AG09309 (cell line): ENCODE measurements around the gene DCLRE1B.

ENCODE experiments used
- DNase-seq: peaks from one replicate; pipeline ENCODE4 v3.0.0-alpha.2; 2010; ENCODE audit warnings: low read depth
- H3K4me3 ChIP-seq: 2 replicates; pipeline ENCODE4 v1.5.1; 2011; ENCODE audit warnings: mild to moderate bottlenecking, low read depth, low read length, moderate library complexity; ENCODE audit not compliant: control insufficient read depth
- CTCF ChIP-seq: IDR thresholded peaks from 2 replicates; pipeline ENCODE4 v1.5.1; 2011; ENCODE audit warnings: mild to moderate bottlenecking, low read depth, low read length, inconsistent platforms; ENCODE audit not compliant: insufficient read depth, control insufficient read depth; ENCODE audit errors: missing control alignments

DCLRE1B gene

GRCh38 chr1:113912594-113913311 lies 7.6 kb downstream of the DCLRE1B start:
- DNase-seq, result no peak
- no peak overlapping the region for H3K4me3 ChIP-seq
- no peak for TF ChIP-seq CTCF

- no peak overlapping the region for H3K4me3 ChIP-seq
- TF ChIP-seq CTCF, result no peak
- DNase-seq, result no peak
Measured at GRCh38 chr1:113913312-113913668, 8.2 kb downstream of the DCLRE1B start.

GRCh38 chr1:113913887-113914664 lies 8.9 kb downstream of the DCLRE1B start:
- no peak for DNase-seq
- H3K4me3 ChIP-seq, result no peak overlapping the region
- TF ChIP-seq CTCF, result no peak

GRCh38 chr1:113916974-113917373 lies 11.8 kb downstream of the DCLRE1B start:
- no peak overlapping the region for H3K4me3 ChIP-seq
- no peak for DNase-seq
- TF ChIP-seq CTCF, result no peak

GRCh38 chr1:113917400-113918082 lies 12.4 kb downstream of the DCLRE1B start:
- DNase-seq, result no peak
- no peak for TF ChIP-seq CTCF

GRCh38 chr1:113918243-113918642 lies 13.1 kb downstream of the DCLRE1B start:
- H3K4me3 ChIP-seq, result no peak overlapping the region
- no peak for TF ChIP-seq CTCF
- no peak for DNase-seq

More at GRCh38 chr1:113917400-113918082, 12.4 kb downstream of the DCLRE1B start:
- H3K4me3 ChIP-seq, result no peak overlapping the region
